Gastrocnemius medialis (tissue), 4 donors: ENCODE results near the gene DMRT1.

ENCODE experiments used
- POLR2A ChIP-seq, 2 donors: fragments of 450-650 bp; IDR thresholded peaks; one replicate each; pipeline ENCODE4 v1.6.1; 2017; ENCODE audit warnings: antibody characterized with exemption in 2 of 2, mild to moderate bottlenecking in 2 of 2, moderate library complexity in 2 of 2
- TF ChIP-seq, protein P1 (sequence below), 5 experiments: fragments of 450-650 bp in 3 of 5; fragments of 200-600 bp in 2 of 5; sonication (generic) in 2 of 5; IDR thresholded peaks in 4 of 5; conservative IDR thresholded peaks in 1 of 5; 1 replicate in 4 of 5; 2 replicates in 1 of 5; pipeline ENCODE4 v1.5.1; 2016 to 2019; ENCODE audit warnings: antibody characterized with exemption in 5 of 5, mild to moderate bottlenecking in 3 of 5, moderate library complexity in 3 of 5

DNA sequence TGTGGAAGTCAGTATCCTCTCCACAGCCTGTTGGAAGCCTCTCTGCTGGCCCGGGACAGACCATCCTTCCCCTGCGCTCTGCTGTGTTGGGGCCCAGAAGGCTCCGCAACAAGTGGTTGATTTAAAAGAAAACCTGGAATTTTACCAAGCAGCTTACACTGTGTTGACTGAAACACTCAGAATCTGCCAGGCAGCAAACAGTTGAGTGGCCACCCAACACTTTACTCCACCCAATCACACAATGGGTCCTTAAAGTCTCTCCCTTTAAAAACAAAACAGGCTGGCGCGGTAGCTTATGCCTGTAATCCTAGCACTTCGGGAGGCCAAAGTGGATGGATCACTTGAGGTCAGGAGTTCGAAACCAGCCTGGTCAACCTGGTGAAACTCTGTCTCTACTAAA is 107.0 kb downstream of the DMRT1 start:
- TF ChIP-seq, protein P1, sequence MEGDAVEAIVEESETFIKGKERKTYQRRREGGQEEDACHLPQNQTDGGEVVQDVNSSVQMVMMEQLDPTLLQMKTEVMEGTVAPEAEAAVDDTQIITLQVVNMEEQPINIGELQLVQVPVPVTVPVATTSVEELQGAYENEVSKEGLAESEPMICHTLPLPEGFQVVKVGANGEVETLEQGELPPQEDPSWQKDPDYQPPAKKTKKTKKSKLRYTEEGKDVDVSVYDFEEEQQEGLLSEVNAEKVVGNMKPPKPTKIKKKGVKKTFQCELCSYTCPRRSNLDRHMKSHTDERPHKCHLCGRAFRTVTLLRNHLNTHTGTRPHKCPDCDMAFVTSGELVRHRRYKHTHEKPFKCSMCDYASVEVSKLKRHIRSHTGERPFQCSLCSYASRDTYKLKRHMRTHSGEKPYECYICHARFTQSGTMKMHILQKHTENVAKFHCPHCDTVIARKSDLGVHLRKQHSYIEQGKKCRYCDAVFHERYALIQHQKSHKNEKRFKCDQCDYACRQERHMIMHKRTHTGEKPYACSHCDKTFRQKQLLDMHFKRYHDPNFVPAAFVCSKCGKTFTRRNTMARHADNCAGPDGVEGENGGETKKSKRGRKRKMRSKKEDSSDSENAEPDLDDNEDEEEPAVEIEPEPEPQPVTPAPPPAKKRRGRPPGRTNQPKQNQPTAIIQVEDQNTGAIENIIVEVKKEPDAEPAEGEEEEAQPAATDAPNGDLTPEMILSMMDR (IDR thresholded peaks at IDR 0.05 in 4 of 5, conservative IDR thresholded peaks at IDR 0.05 in 1 of 5), result no peak
- no peak for TF ChIP-seq POLR2A (IDR thresholded peaks at IDR 0.05)
